H1 (cell line): Measurements from ENCODE around the gene CCT6A. TPM values are rescaled to one million over a fixed set of nuclear protein-coding genes. Genes with fewer than 3 reads are reported as not detected.

Experiments
- CTBP2 ChIP-seq: IDR thresholded peaks from 2 replicates; pipeline ENCODE4 v1.7.0; 2011; ENCODE audit warnings: borderline replicate concordance, mild to moderate bottlenecking, moderate library complexity, mixed read lengths, low read length; ENCODE audit not compliant: insufficient read depth, insufficient read length
- KDM4A ChIP-seq: IDR thresholded peaks from one replicate; pipeline ENCODE4 v1.7.1; 2012; ENCODE audit warnings: low read depth, mild to moderate bottlenecking, moderate library complexity, low read length, inconsistent platforms; ENCODE audit not compliant: severe bottlenecking
- KDM5A ChIP-seq: fragments of 200-600 bp; IDR thresholded peaks from 2 replicates; pipeline ENCODE4 v1.7.1; 2012; ENCODE audit warnings: mild to moderate bottlenecking, low read length, inconsistent platforms, mixed read lengths
- SIRT6 ChIP-seq: IDR thresholded peaks from one replicate; pipeline ENCODE4 v1.7.1; 2012; ENCODE audit warnings: low read length, inconsistent platforms
- SP2 ChIP-seq: IDR thresholded peaks from 2 replicates; pipeline ENCODE4 v1.6.1; 2012; ENCODE audit warnings: mild to moderate bottlenecking, low read length, inconsistent platforms
- polyA plus RNA-seq, 7 experiments: library from polyadenylated mRNA; depleted of rRNA in 3 of 7; stranded (reverse) in 5 of 7; unstranded in 2 of 7; fragments of >200 nt in 5 of 7; fragments of 200-250 nt in 2 of 7; gene quantifications; 1 replicate in 5 of 7; 2 replicates in 1 of 7; 4 replicates in 1 of 7; pipeline versions ENCODE4 v1.2.1 to v1.2.3, GENCODE V29; 2011 to 2013; ENCODE audit warnings: missing spikeins in 2 of 7, mixed read lengths in 2 of 7
- total RNA-seq: library from RNA; stranded (reverse); fragmentation: NEBNext Ultra II Directional; extraction: Animal tissue kit (Norgen Biotek cat#: 25700); gene quantifications from 2 replicates; pipeline ENCODE4 v1.2.1, GENCODE V29; 2021

The CCT6A gene
- total and polyA plus RNA-seq, 2 of the 8 experiments (the other 6 are each of a cell fraction or from before 2014, with no cell fraction given), result 201 to 272 TPM

DNA sequence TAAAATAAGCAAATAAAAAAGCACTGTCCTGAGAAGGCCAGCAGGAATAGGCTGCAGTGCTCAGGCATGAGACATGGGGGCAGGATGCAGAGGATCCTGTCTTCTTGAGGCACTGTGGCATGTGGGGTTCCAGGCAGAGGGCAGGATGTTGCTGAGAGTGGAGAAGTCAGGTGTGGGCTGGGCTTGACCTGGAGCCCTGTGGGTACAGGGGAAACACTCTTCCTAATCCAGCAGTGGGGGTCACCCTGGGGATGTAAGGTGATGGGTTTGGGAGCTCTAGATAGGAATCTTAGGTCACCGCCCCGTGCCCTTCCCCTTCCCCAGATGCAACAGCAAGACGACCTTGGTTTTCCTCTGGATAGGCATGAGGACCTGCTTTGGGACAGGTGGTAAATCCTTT is 26.1 kb downstream of the CCT6A start (continued):
- TF ChIP-seq SP2 (no peak), KDM4A (no peak), KDM5A (no peak), SIRT6 (no peak), CTBP2 (no peak)
